ENCODE results near the gene REC8. TPM values are rescaled to one million over a fixed set of nuclear protein-coding genes. Genes with fewer than 3 reads are reported as not detected.
"Not testable (repeated sequence)": the region's sequence is repeated elsewhere in the genome, so short reads cannot be mapped to it uniquely, and the experiment has no call there.

The REC8 gene
- total RNA-seq, 1 experiment from 2014 or later: 9.8 TPM

DNA sequence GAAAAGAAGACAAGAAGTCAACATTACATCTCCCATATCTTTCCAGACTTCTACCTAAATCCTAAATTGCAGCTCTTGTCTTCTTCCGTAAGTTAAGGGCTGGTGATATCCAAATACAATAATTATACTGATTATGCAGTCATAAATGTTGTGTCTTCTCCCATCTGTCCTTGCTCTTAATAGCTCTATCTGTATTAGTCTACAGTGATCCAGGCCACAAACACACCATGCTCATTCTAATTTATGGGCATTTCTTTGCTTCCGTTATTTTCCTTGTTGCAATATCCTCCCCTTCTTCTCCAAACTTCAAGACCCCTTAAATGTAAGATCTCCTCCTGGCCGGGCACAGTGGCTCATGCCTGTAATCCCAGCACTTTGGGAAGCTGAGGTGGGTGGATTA is 47.6 kb downstream of the REC8 start:
- no peak for ATAC-seq

DNA sequence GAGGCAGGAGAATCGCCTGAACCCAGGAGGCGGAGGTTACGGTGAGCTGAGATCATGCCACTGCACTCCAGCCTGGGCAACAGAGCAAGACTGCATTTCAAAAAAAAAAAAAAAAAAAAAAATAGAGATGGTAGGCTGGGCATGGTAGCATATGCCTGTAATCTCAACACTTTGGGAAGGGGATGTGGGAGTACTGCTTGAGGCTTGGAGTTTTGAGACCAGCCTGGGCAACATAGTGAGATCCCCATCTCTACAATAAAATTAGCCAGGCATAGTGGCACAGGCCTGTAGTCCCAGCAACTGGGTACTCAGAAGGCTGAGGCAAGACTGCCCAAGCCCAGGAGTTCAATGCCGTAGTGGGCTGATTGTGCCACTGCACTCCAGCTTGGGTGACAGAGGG is 51.1 kb downstream of the REC8 start:
- H3K9me3 ChIP-seq (ENCODE audit: control insufficient read depth, insufficient read depth, low read depth, low read length); in situ Hi-C loops (cut with HindIII; ENCODE audit: low pct_unique_long_range_greater_than_20kb, low sequenced_read_pairs); H3K4me3 ChIP-seq (ENCODE audit: low read depth in 2 of 2, low read length in 2 of 2); DNase-seq (ENCODE audit: low read depth, low spot score); intact Hi-C loops (cut with micrococcal nuclease; ENCODE audit: unreplicated experiment); H3K27ac ChIP-seq (ENCODE audit: low read length); ATAC-seq; H3K27me3 ChIP-seq (ENCODE audit: control insufficient read depth, insufficient read depth, low read length); H3K4me1 ChIP-seq (ENCODE audit: control insufficient read depth, insufficient read depth, low read length); H3K36me3 ChIP-seq (ENCODE audit: control insufficient read depth, insufficient read depth, low read length); BruUV-seq (replicated peaks); POLR2A ChIA-PET; CTCF ChIA-PET: not testable (repeated sequence)

More for the DNA sequence above, 47.6 kb downstream of the REC8 start:
- Histone ChIP-seq H3K4me3 (ENCODE audit: low read depth in 2 of 2, low read length in 2 of 2) (no peak overlapping the region), H3K27me3 (ENCODE audit: control insufficient read depth, insufficient read depth, low read length) (no peaks in the 10 kb centered on the region), H3K27ac (ENCODE audit: low read length) (no peak overlapping the region), H3K4me1 (ENCODE audit: control insufficient read depth, insufficient read depth, low read length) (no peaks in the 10 kb centered on the region; the same call in none of the 2 replicates), H3K9me3 (ENCODE audit: control insufficient read depth, insufficient read depth, low read depth, low read length) (no peaks in the 10 kb centered on the region), H3K36me3 (ENCODE audit: control insufficient read depth, insufficient read depth, low read length) (peaks cover 5% of the 10 kb centered on the region)
- in situ Hi-C loops (cut with HindIII; ENCODE audit: low pct_unique_long_range_greater_than_20kb, low sequenced_read_pairs) (no loop called here), intact Hi-C loops (cut with micrococcal nuclease; ENCODE audit: unreplicated experiment) (no loop called here)
- no TSS peak for BruUV-seq (replicated peaks)
- TF ChIP-seq, protein P1, sequence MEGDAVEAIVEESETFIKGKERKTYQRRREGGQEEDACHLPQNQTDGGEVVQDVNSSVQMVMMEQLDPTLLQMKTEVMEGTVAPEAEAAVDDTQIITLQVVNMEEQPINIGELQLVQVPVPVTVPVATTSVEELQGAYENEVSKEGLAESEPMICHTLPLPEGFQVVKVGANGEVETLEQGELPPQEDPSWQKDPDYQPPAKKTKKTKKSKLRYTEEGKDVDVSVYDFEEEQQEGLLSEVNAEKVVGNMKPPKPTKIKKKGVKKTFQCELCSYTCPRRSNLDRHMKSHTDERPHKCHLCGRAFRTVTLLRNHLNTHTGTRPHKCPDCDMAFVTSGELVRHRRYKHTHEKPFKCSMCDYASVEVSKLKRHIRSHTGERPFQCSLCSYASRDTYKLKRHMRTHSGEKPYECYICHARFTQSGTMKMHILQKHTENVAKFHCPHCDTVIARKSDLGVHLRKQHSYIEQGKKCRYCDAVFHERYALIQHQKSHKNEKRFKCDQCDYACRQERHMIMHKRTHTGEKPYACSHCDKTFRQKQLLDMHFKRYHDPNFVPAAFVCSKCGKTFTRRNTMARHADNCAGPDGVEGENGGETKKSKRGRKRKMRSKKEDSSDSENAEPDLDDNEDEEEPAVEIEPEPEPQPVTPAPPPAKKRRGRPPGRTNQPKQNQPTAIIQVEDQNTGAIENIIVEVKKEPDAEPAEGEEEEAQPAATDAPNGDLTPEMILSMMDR (IDR thresholded peaks at IDR 0.05): no peak
- TF ChIP-seq, protein P2, sequence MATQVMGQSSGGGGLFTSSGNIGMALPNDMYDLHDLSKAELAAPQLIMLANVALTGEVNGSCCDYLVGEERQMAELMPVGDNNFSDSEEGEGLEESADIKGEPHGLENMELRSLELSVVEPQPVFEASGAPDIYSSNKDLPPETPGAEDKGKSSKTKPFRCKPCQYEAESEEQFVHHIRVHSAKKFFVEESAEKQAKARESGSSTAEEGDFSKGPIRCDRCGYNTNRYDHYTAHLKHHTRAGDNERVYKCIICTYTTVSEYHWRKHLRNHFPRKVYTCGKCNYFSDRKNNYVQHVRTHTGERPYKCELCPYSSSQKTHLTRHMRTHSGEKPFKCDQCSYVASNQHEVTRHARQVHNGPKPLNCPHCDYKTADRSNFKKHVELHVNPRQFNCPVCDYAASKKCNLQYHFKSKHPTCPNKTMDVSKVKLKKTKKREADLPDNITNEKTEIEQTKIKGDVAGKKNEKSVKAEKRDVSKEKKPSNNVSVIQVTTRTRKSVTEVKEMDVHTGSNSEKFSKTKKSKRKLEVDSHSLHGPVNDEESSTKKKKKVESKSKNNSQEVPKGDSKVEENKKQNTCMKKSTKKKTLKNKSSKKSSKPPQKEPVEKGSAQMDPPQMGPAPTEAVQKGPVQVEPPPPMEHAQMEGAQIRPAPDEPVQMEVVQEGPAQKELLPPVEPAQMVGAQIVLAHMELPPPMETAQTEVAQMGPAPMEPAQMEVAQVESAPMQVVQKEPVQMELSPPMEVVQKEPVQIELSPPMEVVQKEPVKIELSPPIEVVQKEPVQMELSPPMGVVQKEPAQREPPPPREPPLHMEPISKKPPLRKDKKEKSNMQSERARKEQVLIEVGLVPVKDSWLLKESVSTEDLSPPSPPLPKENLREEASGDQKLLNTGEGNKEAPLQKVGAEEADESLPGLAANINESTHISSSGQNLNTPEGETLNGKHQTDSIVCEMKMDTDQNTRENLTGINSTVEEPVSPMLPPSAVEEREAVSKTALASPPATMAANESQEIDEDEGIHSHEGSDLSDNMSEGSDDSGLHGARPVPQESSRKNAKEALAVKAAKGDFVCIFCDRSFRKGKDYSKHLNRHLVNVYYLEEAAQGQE (IDR thresholded peaks at IDR 0.05; ENCODE audit: insufficient read depth in 1 of 2, low read depth in 2 of 2, low read length in 1 of 2): no peak
- TF ChIP-seq POLR2AphosphoS5 (IDR thresholded peaks at IDR 0.05; ENCODE audit: low read depth, low read length) (no peak), SIN3A (IDR thresholded peaks at IDR 0.05; ENCODE audit: borderline replicate concordance, insufficient read depth, low read depth, low read length) (no peak)
- DNase-seq (ENCODE audit: low read depth, low spot score): no peak
- POLR2A ChIA-PET: no interaction called here
- CTCF ChIA-PET: interaction anchor here (0.7 kb wide), 2 partner anchors 182 to 212 kb away, joined by 11 to 13 read pairs; no protein-coding TSS in a partner anchor

DNA sequence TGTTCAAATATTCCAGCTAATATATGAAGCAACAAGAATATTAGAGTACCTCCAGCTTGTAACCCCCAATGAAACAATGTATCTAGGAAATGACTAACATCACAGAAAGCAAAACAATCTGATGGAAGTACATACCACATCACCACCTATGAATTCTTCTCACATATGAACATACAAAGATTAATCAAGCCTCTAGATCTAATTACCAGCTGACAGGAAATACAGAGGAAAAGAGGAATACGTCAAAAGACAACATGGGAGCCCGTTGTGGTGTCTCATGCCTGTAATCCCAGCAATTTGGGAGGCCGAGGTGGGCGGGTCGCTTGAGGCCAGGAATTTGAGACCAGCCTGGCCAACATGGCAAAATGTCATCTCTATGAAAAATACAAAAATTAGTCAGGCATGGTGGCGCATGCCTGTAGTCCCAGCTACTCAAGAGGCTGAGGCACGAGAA is 52.8 kb downstream of the REC8 start:
- POLR2A ChIA-PET: interaction anchor here (0.8 kb wide), 1 partner anchor 42 kb away, joined by 11 read pairs; no protein-coding TSS in a partner anchor
- in situ Hi-C loops (cut with HindIII; ENCODE audit: low pct_unique_long_range_greater_than_20kb, low sequenced_read_pairs): no loop called here
- peaks cover 4% of the 10 kb centered on the region; the same call in 1 of the 2 replicates for H3K36me3 ChIP-seq (ENCODE audit: control insufficient read depth, insufficient read depth, low read length)
- intact Hi-C loops (cut with micrococcal nuclease; ENCODE audit: unreplicated experiment): no loop called here
- ATAC-seq (peak; percentile 63; the same call in 1 of the 2 replicates), DNase-seq (ENCODE audit: low read depth, low spot score) (no peak)
- BruUV-seq (replicated peaks): no TSS peak
- no peak overlapping the region for H3K4me3 ChIP-seq (ENCODE audit: low read depth in 2 of 2, low read length in 2 of 2)
- H3K27ac ChIP-seq (ENCODE audit: low read length): no peak overlapping the region
- CTCF ChIA-PET: no interaction called here
- no peaks in the 10 kb centered on the region for H3K27me3 ChIP-seq (ENCODE audit: control insufficient read depth, insufficient read depth, low read length)
- no peaks in the 10 kb centered on the region for H3K9me3 ChIP-seq (ENCODE audit: control insufficient read depth, insufficient read depth, low read depth, low read length)
- H3K4me1 ChIP-seq (ENCODE audit: control insufficient read depth, insufficient read depth, low read length): no peaks in the 10 kb centered on the region
- no peak for TF ChIP-seq POLR2AphosphoS5 (IDR thresholded peaks at IDR 0.05; ENCODE audit: low read depth, low read length)
- TF ChIP-seq TCF7L2 (IDR thresholded peaks at IDR 0.05; ENCODE audit: low read depth, low read length): no peak
- no peak for TF ChIP-seq SIN3A (IDR thresholded peaks at IDR 0.05; ENCODE audit: borderline replicate concordance, insufficient read depth, low read depth, low read length)
- TF ChIP-seq, protein P2 (IDR thresholded peaks at IDR 0.05; ENCODE audit: insufficient read depth in 1 of 2, low read depth in 2 of 2, low read length in 1 of 2): no peak
- TF ChIP-seq, protein P1 (IDR thresholded peaks at IDR 0.05): no peak
